HPDE6-E6E7 (cell line): ENCODE data around the gene COL2A1.
"Not testable (repeated sequence)": the region's sequence is repeated elsewhere in the genome, so short reads cannot be mapped to it uniquely, and the experiment has no call there.

ENCODE experiments used
- DNase-seq: peaks from one replicate; pipeline ENCODE4 v3.0.0; 2011; ENCODE audit warnings: missing footprints; ENCODE audit errors: extremely low spot score

Gene COL2A1

GRCh38 chr12:47977046-47977771, 27.1 kb downstream of the COL2A1 start:
- DNase-seq, result peak; percentile 49

- DNase-seq, result no peak
Measured at GRCh38 chr12:47975816-47976215, 28.5 kb downstream of the COL2A1 start.

GRCh38 chr12:47975036-47975620, 29.1 kb downstream of the COL2A1 start:
- DNase-seq, result no peak

- no peak for DNase-seq
Measured at GRCh38 chr12:47973870-47974269, 30.4 kb downstream of the COL2A1 start.

GRCh38 chr12:47972895-47973294, 31.4 kb downstream of the COL2A1 start:
- DNase-seq, result no peak

GRCh38 chr12:47970843-47971242, 33.4 kb downstream of the COL2A1 start:
- no peak for DNase-seq

GRCh38 chr12:47969845-47970244, 34.4 kb downstream of the COL2A1 start:
- no peak for DNase-seq

GRCh38 chr12:47967461-47968321, 36.6 kb downstream of the COL2A1 start:
- DNase-seq, result no peak

GRCh38 chr12:47965581-47965980, 38.7 kb downstream of the COL2A1 start:
- no peak for DNase-seq

- DNase-seq, result no peak
Measured at GRCh38 chr12:47964106-47964728, 40.1 kb downstream of the COL2A1 start.

GRCh38 chr12:47963340-47964040, 40.8 kb downstream of the COL2A1 start, which contains the start of gene TMEM106C:
Gene TMEM106C (plus strand): TSS chr12:47963596. CDS start chr12:47964237, 641 bp downstream.
- peak; percentile 97 for DNase-seq

GRCh38 chr12:47962198-47962597, 42.1 kb downstream of the COL2A1 start:
- DNase-seq, result no peak

GRCh38 chr12:47957671-47958070, 46.6 kb downstream of the COL2A1 start:
- not testable (repeated sequence) for DNase-seq

- DNase-seq, result no peak
Measured at GRCh38 chr12:47955059-47955458, 49.2 kb downstream of the COL2A1 start.

GRCh38 chr12:47954467-47955045, 49.7 kb downstream of the COL2A1 start:
- DNase-seq, result no peak

- DNase-seq, result no peak
Measured at GRCh38 chr12:47954058-47954457, 50.2 kb downstream of the COL2A1 start.

- DNase-seq, result peak; percentile 44
Measured at GRCh38 chr12:47950856-47951468, 53.3 kb downstream of the COL2A1 start.

- DNase-seq, result peak; percentile 81
Measured at GRCh38 chr12:47949441-47950341, 54.6 kb downstream of the COL2A1 start.

- DNase-seq, result no peak
Measured at GRCh38 chr12:47947341-47947740, 56.9 kb downstream of the COL2A1 start.
